HAP-1 (cell line): Measurements from ENCODE around the gene TMEM95.
A peak's percentile ranks its signal among the peaks of the same experiment; 100 is the strongest.

Experiments
- DNase-seq, 2 experiments: peaks; one replicate each; pipeline ENCODE4 v3.0.0-alpha.2; 2016 to 2020; ENCODE audit warnings: low spot score in 2 of 2
- H3K27me3 ChIP-seq: fragments of 250-450 bp; sonication (Bioruptor Pico); 2 replicates; pipeline ENCODE4 v1.5.1; 2020; ENCODE audit warnings: low read depth, mild to moderate bottlenecking, moderate library complexity
- H3K36me3 ChIP-seq: fragments of 250-450 bp; sonication (Bioruptor Pico); replicated peaks from 2 replicates; pipeline ENCODE4 v1.5.1; 2020; ENCODE audit warnings: mild to moderate bottlenecking
- H3K4me1 ChIP-seq: fragments of 250-450 bp; sonication (Bioruptor Pico); 2 replicates; pipeline ENCODE4 v1.5.1; 2020; ENCODE audit warnings: mild to moderate bottlenecking
- H3K4me3 ChIP-seq: fragments of 250-450 bp; sonication (Bioruptor Pico); 2 replicates; pipeline ENCODE4 v1.5.1; 2020; ENCODE audit warnings: mild to moderate bottlenecking, moderate library complexity
- H3K9me3 ChIP-seq: fragments of 250-450 bp; sonication (Bioruptor Pico); 2 replicates; pipeline ENCODE4 v1.5.1; 2020; ENCODE audit warnings: mild to moderate bottlenecking, moderate library complexity
- in situ Hi-C: fragments of 300-500 bp; cut with MboI; formaldehyde crosslinking; loops from 3 replicates; pipeline ENCODE4 v1.14.3; 2020; ENCODE audit warnings: low sequenced_read_pairs, inconsistent platforms, mixed read lengths

The TMEM95 gene

GRCh38 chr17:7384489-7385081 lies 29.6 kb downstream of the TMEM95 start:
- in situ Hi-C loops, result no loop called here
- no peak overlapping the region for H3K4me3 ChIP-seq
- DNase-seq, result no peak

GRCh38 chr17:7388856-7389255 lies 33.9 kb downstream of the TMEM95 start:
- H3K9me3 ChIP-seq, result no peaks in the 10 kb centered on the region
- in situ Hi-C loops, result no loop called here
- no peak for DNase-seq
- H3K4me1 ChIP-seq, result no peaks in the 10 kb centered on the region; the same call in 1 of the 2 replicates
- no peaks in the 10 kb centered on the region; the same call in 1 of the 2 replicates for H3K36me3 ChIP-seq
- H3K27me3 ChIP-seq, result no peaks in the 10 kb centered on the region
- no peak overlapping the region for H3K4me3 ChIP-seq

More at GRCh38 chr17:7384489-7385081, 29.6 kb downstream of the TMEM95 start:
- Histone ChIP-seq H3K27me3 (no peaks in the 10 kb centered on the region), H3K36me3 (no peaks in the 10 kb centered on the region; the same call in 1 of the 2 replicates), H3K9me3 (no peaks in the 10 kb centered on the region), H3K4me1 (no peaks in the 10 kb centered on the region)

DNA sequence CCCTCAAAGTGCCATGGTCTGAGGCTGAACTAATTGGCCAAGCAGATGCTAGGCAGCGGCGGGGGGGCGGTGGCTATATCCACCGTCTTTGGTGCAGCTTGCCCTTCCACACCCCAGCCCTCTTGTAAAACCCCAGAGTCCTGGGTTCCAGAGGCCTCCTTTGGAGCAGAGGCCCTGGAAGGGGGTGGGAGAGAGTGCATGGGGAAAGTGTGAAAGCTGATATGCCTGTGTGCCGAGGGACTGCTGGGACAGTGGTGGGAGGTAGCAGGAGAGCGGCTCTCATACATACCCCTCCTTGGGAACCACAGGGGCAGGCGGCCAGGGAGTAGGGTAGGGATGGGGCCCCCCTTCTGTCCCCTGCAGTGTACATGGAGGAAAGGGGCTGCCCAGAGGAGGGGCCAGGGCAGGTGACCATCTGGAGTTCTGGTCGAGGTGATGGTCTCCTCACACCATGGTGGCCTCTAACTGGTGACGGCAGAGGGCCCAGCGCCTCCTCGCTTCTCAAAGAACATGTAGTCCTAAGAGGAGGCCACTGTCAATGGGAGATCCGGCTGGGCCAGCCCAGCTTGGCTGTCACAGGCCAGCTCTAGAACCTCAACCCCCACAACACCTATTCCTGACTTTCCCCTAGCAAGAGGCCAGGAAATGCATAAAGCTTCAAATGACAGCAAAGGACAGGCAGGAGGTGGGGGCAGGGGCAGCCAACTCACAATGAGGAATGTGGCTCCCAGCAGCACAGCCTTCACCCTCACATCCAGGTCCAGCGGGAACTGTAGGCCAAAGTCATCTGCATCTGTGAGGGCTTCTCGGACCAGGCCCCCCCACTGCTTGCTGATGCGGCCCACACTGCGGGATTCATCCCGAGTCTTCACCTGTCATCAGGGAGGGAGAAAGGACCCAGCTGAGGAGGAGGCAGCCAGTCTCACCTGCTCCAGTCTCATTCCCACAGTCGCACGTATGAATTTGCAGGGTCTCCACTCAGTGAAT lies 35.3 kb downstream of the TMEM95 start:
- Histone ChIP-seq H3K9me3 (no peaks in the 10 kb centered on the region), H3K36me3 (no peaks in the 10 kb centered on the region; the same call in 1 of the 2 replicates), H3K4me3 (no peak overlapping the region), H3K27me3 (no peaks in the 10 kb centered on the region), H3K4me1 (peaks cover 5% of the 10 kb centered on the region)
- no peak for DNase-seq
- in situ Hi-C loops, result no loop called here

DNA sequence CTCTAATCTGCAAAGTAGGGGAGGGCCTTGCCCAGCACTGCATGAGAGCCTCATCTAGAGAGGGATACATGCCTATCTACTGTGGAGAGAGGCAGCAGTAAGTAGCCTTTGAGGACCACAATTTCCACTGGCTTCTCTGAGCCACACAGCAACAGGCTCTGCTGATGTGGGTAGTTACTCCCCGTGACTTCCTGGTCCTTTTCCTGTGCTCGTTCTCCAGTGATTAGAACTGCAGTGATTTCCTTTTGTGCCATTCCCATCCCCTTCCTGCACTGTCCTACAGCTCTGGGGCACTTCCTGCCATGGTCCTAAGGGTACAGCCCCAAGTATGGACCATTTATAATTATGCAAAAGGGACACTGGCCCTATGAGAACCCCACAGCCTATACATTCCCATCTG lies 36.4 kb downstream of the TMEM95 start:
- no peak for DNase-seq
- H3K9me3 ChIP-seq, result no peaks in the 10 kb centered on the region
- H3K36me3 ChIP-seq, result no peaks in the 10 kb centered on the region; the same call in 1 of the 2 replicates
- in situ Hi-C loops, result no loop called here
- H3K4me3 ChIP-seq, result no peak overlapping the region
- peaks cover 6% of the 10 kb centered on the region for H3K4me1 ChIP-seq
- no peaks in the 10 kb centered on the region for H3K27me3 ChIP-seq

DNA sequence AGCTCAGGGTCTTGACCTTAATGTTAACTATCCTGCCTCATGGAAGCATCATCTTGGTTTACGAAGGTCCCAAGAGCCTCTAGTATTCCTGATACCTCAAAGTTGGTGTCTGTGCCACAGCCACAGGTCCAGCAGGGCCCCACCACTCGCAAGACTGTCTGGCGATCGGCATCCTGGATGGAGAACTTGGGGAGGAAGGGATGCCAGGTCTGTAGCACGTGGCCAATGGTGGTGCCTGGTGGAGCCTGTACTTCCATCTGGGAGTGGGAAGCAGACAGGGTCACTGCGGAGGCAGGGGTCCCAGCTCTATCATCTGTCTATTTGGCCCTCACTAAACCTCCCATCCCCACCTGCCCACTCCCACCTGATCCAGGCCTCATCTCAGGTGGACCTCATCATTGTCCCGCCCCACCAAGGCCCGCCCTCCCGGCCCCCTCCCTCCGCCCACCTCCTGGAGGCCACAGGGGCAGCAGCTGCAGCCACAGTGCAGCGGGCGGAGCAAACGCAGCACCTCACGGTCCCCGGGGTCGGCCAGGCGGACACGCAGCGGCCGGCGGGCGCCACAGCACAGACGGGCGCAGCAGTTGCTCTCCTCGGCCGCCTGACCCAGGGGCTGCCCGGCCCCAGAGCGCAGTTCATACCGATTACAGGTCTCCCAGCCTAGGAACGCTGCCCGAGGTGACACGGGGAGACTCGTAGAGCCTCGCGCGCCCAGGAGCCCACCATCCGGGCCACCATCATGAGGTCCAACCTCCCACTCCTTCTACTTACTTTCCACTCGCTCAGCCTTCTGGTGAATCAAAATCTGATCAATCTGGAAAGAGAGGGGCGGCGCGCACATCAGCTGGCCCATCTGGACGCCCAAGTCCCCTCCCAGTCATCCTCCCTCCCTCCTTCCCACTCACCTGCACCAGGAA lies 38.0 kb downstream of the TMEM95 start:
- H3K4me1 ChIP-seq, result peaks cover 6% of the 10 kb centered on the region
- H3K9me3 ChIP-seq, result no peaks in the 10 kb centered on the region
- no peaks in the 10 kb centered on the region for H3K27me3 ChIP-seq
- in situ Hi-C loops, result no loop called here
- peak overlapping the region; percentile 61 for H3K4me3 ChIP-seq
- no peak for DNase-seq
- no peaks in the 10 kb centered on the region; the same call in 1 of the 2 replicates for H3K36me3 ChIP-seq

DNA sequence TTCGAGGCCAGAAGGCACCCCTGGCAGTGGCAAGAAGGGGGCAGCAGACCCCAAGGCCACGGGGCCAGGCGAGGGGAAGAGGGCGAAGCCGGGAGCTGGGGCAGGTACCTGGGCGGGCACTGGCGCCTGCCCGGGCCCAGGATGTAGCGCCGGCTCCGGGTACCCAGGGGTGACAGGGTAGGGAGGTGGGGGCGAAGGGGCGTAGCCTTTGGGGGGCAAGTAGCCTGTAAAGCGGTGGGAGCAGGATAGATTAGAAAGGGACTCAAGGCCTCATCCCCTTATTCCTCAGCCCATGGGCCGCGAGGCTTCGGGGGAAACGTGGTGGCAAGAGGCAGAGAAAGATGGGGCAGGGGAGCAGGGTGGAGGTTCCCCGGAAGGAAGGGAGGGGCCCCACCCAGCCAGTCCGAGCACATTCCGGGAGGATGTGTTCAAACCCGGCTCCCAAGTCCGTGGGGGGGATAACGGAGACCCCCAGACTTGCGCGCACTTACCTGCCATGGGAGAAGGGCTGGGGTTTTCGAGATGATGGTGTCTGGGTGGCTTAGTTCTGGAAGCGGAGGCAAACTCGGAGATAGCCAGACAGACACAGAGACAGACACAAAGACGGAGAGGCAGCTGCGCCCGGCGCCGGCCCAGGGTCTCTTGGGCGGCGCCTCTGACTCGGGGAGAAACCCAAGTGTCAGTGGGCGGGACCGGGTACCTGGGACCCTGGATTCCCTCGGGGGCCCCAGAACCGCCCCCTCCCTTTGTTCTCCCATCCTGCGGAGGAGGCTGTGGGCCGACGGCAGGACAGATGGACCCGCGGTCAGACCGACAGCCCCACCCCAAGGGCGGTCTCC lies 38.9 kb downstream of the TMEM95 start:
- H3K4me3 ChIP-seq, result peak overlapping the region; percentile 61
- in situ Hi-C loops, result no loop called here
- H3K36me3 ChIP-seq, result no peaks in the 10 kb centered on the region; the same call in 1 of the 2 replicates
- H3K27me3 ChIP-seq, result no peaks in the 10 kb centered on the region
- peaks cover 6% of the 10 kb centered on the region for H3K4me1 ChIP-seq
- no peaks in the 10 kb centered on the region for H3K9me3 ChIP-seq
- peak; percentile 56 to 79 for DNase-seq

- Histone ChIP-seq H3K9me3 (no peaks in the 10 kb centered on the region), H3K36me3 (no peaks in the 10 kb centered on the region; the same call in 1 of the 2 replicates), H3K4me3 (peak within 1 kb of the TSS; percentile 61), H3K27me3 (no peaks in the 10 kb centered on the region), H3K4me1 (peaks cover 6% of the 10 kb centered on the region)
- in situ Hi-C loops, result no loop called here
- DNase-seq, result peak; percentile 83 to 93
These were observed 39.7 kb downstream of the TMEM95 start, which contains the start of gene PLSCR3 for GRCh38 chr17:7394452-7395191. PLSCR3 (minus strand) TSS chr17:7394525; CDS start chr17:7394110, 415 bp downstream.

- H3K4me3 ChIP-seq, result no peak overlapping the region
- no peaks in the 10 kb centered on the region for H3K9me3 ChIP-seq
- DNase-seq, result no peak
- in situ Hi-C loops, result no loop called here
- no peaks in the 10 kb centered on the region for H3K27me3 ChIP-seq
- H3K36me3 ChIP-seq, result no peaks in the 10 kb centered on the region; the same call in 1 of the 2 replicates
- H3K4me1 ChIP-seq, result peaks cover 6% of the 10 kb centered on the region
These were observed 41.2 kb downstream of the TMEM95 start for GRCh38 chr17:7396147-7396546.

- Histone ChIP-seq H3K4me3 (no peak overlapping the region), H3K27me3 (no peaks in the 10 kb centered on the region), H3K4me1 (peaks cover 13% of the 10 kb centered on the region), H3K9me3 (no peaks in the 10 kb centered on the region), H3K36me3 (peaks cover 5% of the 10 kb centered on the region; the same call in 1 of the 2 replicates)
- no peak for DNase-seq
- in situ Hi-C loops, result no loop called here
These were observed 43.7 kb downstream of the TMEM95 start for GRCh38 chr17:7398612-7399011.

DNA sequence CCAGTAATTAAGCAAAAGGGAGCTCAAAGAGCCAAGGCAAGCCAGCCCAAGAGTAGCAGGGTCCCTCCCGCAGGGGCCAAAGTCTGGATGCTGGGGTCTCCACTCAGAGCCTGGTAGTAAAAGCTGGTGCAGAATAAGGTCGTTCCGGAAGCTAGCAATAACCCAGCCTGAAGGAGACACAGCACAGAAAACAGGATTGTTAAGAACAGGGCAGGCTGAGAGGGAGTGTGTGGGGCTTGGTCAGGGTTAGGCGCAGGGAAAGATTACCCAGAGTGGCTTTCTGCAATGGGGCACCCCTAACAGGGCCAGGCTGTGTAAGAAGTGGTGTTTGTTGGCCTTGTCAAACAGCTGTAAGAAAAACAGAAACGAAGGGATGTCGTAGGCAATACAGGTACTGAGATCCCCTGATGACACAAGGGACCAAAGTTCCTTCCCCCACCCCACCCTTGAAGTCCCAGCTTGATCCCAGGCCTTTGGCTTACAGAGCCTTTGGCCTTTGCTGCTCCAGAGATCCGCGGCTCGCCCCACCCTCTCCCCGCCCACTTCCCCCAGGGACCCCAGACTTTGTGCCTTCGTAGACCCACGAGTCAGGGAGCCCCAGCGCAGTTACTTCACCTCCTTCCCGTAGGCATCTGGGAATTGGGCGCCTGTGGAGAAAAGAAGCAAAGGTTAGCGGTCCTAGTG lies 48.2 kb downstream of the TMEM95 start:
- peak; percentile 10 to 79 for DNase-seq
- no peaks in the 10 kb centered on the region for H3K27me3 ChIP-seq
- H3K4me1 ChIP-seq, result peaks cover 6% of the 10 kb centered on the region
- H3K4me3 ChIP-seq, result peak overlapping the region; percentile 69
- H3K9me3 ChIP-seq, result no peaks in the 10 kb centered on the region
- H3K36me3 ChIP-seq, result peaks cover 5% of the 10 kb centered on the region; the same call in 1 of the 2 replicates
- in situ Hi-C loops, result no loop called here

DNA sequence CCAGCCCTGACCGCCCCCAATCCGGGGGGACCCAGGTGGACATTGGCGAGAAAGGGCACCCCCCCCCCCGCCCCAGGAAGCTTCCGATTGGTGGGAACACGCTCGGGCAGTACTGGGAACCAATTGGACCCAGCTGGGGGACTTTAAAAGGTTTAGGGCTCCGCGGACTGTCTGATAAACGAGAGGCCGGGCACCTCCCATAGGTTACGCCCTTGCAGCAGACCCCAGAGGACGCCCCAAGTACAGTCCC lies 48.7 kb downstream of the TMEM95 start:
- peak overlapping the region; percentile 69 for H3K4me3 ChIP-seq
- H3K9me3 ChIP-seq, result no peaks in the 10 kb centered on the region
- in situ Hi-C loops, result no loop called here
- H3K27me3 ChIP-seq, result no peaks in the 10 kb centered on the region
- peaks cover 5% of the 10 kb centered on the region; the same call in 1 of the 2 replicates for H3K36me3 ChIP-seq
- no peak for DNase-seq
- peaks cover 6% of the 10 kb centered on the region for H3K4me1 ChIP-seq
